AG10803 (cell line): ENCODE measurements around the gene SLC6A18.
A peak's percentile ranks its signal among the peaks of the same experiment; 100 is the strongest.
"Not testable (repeated sequence)": the region's sequence is repeated elsewhere in the genome, so short reads cannot be mapped to it uniquely, and the experiment has no call there.

Experiments
- DNase-seq: peaks from one replicate; pipeline ENCODE4 v3.0.0; 2010; ENCODE audit warnings: low read depth
- H3K4me3 ChIP-seq: 2 replicates; pipeline ENCODE4 v1.5.1; 2011; ENCODE audit warnings: mild to moderate bottlenecking, low read length, control low read depth
- TF ChIP-seq, protein P1 (sequence below): conservative IDR thresholded peaks from 2 replicates; pipeline ENCODE4 v1.5.1; 2011; ENCODE audit warnings: mild to moderate bottlenecking, low read length, control low read depth, inconsistent platforms

SLC6A18 gene

GRCh38 chr5:1261643-1262042 lies 36.5 kb downstream of the SLC6A18 start:
- no peak for DNase-seq
- H3K4me3 ChIP-seq, result no peak overlapping the region
- TF ChIP-seq, protein P1, sequence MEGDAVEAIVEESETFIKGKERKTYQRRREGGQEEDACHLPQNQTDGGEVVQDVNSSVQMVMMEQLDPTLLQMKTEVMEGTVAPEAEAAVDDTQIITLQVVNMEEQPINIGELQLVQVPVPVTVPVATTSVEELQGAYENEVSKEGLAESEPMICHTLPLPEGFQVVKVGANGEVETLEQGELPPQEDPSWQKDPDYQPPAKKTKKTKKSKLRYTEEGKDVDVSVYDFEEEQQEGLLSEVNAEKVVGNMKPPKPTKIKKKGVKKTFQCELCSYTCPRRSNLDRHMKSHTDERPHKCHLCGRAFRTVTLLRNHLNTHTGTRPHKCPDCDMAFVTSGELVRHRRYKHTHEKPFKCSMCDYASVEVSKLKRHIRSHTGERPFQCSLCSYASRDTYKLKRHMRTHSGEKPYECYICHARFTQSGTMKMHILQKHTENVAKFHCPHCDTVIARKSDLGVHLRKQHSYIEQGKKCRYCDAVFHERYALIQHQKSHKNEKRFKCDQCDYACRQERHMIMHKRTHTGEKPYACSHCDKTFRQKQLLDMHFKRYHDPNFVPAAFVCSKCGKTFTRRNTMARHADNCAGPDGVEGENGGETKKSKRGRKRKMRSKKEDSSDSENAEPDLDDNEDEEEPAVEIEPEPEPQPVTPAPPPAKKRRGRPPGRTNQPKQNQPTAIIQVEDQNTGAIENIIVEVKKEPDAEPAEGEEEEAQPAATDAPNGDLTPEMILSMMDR, result no peak

GRCh38 chr5:1262381-1262780 lies 37.2 kb downstream of the SLC6A18 start:
- peak; percentile 4 for DNase-seq
- TF ChIP-seq, protein P1, result no peak
- no peak overlapping the region for H3K4me3 ChIP-seq

DNA sequence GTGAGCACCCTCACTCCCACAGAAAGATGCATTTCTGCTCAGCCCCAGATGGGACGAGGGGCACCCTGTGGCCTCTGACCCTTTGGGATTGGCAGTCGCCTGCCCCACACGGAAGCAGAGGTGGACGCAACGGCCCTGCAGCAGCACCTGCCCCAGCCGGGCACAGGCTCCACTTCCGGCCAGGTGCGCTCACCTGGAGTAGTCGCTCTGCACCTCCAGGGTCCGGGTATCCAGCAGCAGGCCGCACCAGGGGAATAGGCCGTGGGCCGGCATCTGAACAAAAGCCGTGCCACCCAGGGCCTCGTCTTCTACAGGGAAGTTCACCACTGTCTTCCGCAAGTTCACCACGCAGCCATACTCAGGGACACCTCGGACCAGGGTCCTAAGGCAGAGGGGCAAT lies 39.0 kb downstream of the SLC6A18 start:
- DNase-seq, result no peak
- TF ChIP-seq, protein P1, result no peak

DNA sequence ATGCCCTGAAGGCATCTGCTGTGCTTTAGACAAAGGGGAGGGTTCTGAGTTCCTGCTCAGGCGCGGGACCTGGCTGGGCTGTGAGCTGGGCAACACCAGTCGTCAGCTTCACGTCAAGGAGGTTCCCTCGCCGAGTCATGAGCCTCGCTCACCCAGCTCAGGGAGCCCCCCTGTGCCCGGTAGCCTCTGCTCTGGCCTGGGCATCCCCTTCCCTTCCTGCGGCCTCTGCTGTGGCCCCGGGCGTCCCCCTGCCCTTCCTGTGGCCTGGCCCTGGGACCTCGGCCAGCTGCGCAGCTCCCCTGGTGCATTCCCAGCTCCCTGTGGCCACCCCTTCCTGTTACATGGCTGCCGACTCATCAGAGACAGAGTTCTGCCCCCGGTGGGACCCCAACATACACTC lies 39.8 kb downstream of the SLC6A18 start:
- DNase-seq, result no peak
- TF ChIP-seq, protein P1, result no peak
- no peak overlapping the region for H3K4me3 ChIP-seq

More for the DNA sequence above, 39.0 kb downstream of the SLC6A18 start:
- no peak overlapping the region for H3K4me3 ChIP-seq

GRCh38 chr5:1265461-1266455 lies 40.6 kb downstream of the SLC6A18 start:
- H3K4me3 ChIP-seq, result no peak overlapping the region
- DNase-seq, result no peak
- TF ChIP-seq, protein P1, result no peak

- H3K4me3 ChIP-seq, result no peak overlapping the region
- DNase-seq, result no peak
- TF ChIP-seq, protein P1, result no peak
Measured at GRCh38 chr5:1266791-1267190, 41.6 kb downstream of the SLC6A18 start.

DNA sequence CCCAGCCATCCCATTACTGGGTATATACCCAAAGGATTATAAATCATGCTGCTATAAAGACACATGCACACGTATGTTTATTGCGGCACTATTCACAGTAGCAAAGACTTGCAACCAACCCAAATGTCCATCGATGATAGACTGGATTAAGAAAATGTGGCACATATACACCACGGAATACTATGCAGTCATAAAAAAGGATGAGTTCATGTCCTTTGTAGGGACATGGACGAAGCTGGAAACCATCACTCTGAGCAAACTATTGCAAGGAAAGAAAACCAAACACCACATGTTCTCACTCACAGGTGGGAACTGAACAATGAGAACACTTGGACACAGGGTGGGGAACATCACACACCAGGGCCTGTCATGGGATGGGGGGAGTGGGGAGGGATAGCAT lies 42.3 kb downstream of the SLC6A18 start:
- not testable (repeated sequence) for DNase-seq

More for the DNA sequence above, 42.3 kb downstream of the SLC6A18 start:
- not testable (repeated sequence) for H3K4me3 ChIP-seq
